HG02588 (cell line): ENCODE measurements around the gene FOXF1.

Experiments
- ATAC-seq: cut with Tn5 transposase; IDR thresholded peaks from one replicate; pipeline ENCODE4 v1.9.1; 2021; ENCODE audit warnings: mild to moderate bottlenecking, moderate library complexity; ENCODE audit not compliant: unreplicated experiment

FOXF1 gene

DNA sequence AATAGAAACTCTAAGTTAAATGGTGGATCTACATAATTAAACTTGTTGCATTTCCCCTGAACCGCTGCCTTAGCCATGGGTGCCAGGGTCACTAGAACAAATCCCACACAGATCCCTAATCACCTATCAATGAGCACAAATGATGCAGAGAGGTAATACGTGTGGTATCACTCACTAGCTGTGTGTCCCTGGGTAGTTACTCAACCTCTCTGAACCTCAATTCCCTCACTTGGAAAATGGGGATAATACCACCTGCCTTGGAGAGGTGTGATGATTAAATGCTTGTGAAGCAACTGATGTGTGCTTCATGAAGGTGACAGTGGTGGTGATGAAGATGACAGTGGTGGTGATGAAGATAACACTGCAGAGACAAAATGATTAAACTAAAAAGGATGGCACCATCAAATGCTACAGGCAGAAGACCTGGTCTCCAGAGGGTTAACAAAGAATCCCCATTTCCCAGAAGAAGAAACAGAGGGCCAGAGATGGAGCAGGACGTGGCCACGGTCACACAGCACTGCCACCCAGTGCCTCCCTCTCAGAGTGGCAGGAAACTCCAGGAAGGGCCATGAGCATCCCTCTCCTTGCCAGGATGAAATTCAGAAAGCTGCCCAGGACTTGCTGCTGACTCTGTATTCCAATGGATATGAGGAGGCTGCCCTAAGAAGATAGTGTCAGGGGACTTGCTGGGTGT lies 17.9 kb upstream of the FOXF1 start:
- no peak for ATAC-seq

DNA sequence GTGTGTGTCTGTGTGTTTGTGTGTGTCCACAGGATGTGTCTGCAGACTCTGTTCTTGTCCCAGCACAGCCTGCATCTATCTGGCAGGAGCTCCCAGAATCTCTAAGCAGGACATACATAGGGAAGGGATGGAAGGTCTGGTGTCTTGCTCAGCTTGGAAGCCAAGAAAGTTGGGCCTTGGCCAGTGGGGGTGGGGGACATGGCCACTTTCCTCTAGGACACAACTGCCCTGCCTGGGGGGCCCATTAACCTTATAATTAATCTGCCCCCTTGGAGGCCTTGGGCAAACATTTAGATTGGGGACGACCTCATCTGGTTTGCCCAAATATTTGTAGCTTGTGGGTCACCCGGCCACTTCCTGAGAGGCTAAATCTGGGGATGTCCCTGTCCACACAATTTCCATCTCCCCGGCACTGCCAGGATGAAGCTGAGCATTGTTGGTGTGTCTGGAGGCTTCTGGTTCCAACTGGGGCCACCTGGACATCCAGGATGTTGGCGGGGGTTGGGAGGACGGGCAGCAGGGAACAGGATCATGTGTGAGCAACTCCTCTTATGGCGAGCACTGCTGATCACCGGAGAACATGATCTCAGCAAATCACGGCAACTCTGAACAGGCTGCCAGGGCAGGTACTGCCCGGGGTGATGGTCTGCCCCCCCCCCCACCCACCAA lies 17.2 kb upstream of the FOXF1 start:
- no peak for ATAC-seq

DNA sequence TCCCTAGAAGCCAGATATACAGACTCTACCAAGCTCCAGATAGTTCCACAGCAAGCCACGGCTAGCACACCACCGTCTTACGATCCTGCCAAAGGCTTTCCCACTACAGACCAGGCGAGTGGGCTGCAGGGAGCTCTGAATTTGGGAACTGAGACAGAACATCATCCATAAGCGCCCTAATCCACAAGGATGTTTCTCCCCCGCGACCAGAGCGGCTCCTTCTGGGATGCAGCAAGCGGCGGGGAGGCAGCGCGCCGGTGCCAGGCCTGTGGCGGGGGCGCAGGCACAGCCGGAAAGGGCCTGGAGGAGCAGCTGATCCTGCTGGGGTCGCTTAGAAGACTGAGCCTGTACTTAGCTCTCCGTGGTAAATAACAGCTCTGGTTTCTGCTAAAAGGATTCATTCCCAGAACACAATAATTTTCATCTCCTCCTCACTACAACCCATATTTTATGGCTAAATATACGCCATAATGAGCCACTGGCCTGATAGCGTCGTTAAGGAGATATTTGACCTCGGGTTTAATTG lies 16.2 kb upstream of the FOXF1 start:
- no peak for ATAC-seq

DNA sequence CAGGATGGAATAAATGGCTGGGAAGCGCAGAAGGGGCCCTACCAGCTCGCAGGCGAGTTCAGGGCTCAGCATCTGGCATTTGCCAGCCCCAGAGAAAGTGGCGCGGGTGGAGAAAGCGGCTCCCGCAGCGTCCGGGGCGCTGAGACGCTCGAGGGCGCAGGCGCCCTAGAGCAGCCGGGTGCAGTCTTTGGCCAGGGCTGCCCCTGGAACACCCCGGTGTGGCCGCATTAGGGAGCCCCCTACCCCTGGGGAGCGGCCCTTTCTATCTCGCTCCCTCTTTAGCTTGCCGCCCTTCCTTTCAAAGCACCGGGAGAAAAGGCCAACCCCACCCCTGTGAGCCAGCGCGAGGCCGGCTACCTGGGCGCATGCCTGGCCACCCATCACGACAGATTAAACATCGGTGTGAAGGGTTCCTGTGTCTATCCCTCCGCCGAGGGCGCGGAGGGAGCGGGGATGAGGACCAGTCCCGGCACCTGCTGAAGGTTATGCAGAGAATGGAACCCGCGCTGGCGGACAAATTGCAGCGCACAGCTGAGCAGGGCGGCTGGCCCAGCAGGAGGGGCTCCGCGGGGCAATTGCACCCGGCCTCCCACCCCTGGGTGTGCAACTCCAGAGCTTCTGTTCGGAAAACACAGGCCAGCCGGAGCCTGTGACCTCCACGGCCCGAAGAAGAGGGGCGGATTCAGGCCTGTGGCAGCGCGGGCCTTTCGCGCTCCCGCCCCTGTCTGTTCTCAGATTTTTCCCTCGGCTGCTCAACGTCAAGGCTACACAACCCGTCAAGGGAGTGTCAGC lies 15.6 kb upstream of the FOXF1 start:
- no peak for ATAC-seq

DNA sequence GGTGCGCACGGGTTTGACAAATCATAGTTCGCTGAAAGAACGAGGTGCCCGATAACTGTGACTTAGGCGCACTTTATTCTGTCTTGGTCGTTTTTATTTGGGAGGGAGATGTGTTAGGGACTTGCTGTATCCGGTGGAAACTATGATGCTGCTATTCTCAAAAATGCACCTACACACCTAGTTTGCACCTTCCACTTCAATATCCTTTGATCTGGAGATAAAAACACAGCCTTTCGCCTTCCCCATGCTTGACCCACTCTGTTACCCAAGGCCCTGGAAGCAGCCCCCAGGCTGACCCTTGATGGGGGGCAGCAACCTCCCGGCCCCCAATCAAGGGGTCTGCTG lies 15.0 kb upstream of the FOXF1 start:
- no peak for ATAC-seq

DNA sequence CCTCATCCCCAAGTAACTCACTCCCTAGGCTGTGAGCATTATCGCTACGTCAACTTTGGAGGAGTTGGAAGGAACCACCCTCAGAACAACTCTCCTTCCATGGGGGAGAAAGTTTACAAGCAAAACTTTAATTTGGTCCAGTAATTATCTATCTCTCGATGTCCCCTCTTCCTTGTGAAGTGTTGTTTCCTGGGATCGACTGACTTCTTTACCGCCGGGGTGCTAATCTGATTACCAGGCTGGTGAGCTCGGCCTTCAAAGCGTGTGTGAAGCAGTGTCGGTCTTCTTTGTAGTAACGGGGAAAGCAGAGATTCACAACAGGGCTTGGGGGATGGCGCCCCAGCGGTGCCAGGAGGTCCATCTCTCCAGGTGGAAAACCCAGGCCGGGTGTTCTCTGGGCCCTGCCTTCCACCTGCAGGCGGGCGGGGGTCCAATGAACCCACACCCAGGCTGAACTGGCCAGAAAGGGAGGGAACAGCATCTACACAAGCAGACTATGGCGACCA lies 14.5 kb upstream of the FOXF1 start:
- ATAC-seq = no peak

DNA sequence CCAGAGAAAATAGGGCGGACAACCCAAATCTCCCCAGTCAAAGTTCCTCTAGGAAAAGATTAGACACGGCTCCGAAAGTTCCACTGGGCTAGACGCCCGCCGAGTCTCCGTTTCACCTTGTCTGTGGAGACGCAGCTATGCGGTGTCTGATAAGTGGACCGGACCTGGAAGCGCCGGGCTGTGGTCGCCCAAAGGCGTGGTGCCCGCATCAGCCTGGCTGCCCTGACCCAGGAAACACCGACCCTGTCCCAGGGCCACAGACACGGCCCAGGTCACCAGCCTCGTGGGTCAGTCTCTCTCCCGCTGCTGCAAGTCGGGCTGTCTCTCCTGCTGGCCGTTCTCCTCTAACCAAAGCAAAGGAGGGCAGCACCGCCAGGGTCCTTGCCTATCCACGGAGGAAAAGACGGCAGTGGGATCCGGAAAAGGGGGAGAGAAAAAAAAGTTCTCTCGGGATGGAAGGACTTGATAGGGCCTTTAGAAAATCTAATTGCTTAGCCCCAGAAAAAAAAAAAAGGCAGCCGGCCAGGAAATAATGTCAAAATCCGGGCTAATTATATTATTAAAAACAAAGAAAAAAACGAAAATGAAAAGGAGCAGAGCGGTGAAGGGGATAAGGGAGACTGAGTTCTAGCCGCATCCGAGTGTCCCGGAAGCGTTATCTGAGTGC lies 13.9 kb upstream of the FOXF1 start:
- no peak for ATAC-seq

DNA sequence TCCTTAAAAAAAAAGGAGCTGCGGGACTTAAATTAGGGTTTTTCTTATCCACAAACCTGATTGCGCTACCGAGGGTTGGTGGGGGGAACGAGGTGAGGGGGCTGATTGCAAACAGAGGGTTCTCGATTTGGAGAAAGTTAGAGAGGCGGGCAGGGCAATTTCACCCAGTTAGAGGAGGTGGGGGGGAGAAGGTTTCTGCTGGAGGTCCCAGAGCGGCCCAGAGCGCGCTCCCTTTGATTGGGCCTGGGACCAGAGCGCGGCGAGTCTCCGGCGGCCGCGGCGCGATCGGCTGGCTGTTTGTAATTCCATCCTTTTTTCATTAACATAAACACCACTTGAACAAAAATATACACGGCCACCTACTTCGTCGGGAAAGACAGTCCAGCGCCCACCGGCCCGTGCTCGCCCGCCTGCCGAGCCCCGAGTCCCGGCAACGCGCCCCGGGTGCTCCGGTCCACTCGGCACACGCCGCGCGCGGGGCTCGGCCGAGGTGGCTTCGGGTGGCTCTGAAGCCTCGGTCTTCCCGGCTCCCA lies 13.3 kb upstream of the FOXF1 start:
- ATAC-seq = no peak

DNA sequence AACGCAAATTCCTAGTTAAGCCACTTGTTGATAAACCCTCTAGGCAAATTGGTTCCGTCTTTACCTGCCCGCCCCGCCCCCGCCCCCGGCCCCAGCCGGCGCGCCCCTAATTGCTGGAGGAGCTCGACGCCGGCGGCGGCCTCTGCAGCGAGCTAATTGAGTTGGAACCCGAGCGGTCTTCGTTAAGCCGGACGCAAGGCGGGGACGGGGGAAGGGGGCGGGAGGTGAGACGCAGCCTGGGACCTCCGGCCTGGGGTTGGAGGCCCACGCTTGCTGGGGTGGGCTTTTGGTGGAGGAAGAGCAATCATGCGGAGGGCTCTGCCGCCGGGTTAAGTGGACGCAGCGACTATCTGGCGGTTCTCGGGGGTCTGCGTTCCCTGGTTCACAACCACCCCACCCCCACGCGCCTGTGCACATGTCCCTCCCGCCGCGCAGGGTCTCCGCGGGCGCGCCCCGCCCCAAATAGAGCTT lies 12.7 kb upstream of the FOXF1 start:
- ATAC-seq = no peak

DNA sequence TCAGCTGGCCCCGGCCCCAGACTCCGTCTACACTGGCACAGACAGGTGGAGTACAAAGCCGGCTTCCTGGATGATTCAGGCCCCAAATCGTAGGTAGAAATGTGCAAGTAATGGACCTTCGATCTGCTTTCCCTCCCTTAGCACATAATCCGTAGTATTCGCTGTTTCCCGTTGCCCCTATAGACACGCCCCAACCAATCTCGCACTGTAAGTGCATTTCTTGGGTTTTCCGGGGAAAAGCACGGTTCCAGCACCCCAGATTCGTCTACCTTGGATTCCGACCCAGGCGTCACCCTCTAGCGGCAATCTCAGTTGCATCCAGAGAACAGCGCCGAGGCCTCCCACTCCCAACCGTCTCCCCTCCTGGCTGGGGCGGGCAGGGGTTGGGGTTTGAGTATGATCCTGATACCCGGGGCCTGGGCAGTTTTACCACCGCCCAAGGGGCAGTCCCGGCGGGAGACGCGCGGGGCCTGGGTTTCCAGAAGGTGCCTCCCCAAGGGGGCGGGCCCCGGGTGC lies 12.1 kb upstream of the FOXF1 start:
- no peak for ATAC-seq

DNA sequence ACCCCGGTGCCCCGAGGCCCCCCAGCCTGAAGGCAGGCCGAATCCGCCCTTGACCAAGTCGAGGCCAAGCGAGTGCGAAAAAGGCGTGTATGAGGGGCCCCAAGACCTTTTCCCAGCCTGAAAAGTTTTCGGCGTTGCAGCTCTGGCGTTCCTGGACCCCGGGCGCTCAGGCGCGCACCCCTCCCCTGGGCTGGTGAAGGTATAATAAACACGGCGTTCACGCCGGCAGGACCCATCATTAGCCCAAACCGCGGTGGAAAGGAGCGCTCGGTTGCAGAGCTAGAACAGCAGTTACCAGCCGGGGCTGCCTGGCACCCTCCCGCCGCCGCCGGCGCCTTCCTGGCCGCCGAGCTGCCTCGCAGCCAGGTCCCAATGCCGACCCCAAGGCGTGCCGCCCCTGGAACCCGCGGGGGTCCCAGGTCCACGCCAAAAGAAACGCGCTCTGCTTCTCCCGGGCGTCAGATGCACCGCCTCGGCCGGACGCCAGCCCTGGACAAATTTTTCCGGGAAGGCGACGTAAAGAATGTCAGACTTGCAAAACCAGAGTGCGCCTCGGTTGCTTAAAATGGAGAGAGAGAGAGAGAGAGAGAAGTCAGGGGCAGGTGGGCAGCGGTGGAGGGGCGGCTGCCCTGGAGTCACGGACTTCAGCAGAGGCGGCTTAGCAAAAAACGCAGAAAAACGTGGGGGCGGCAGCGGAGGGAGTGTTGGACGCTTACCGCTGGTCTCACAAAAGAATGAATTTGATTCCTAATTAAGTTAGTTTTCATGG lies 11.5 kb upstream of the FOXF1 start:
- ATAC-seq = no peak

DNA sequence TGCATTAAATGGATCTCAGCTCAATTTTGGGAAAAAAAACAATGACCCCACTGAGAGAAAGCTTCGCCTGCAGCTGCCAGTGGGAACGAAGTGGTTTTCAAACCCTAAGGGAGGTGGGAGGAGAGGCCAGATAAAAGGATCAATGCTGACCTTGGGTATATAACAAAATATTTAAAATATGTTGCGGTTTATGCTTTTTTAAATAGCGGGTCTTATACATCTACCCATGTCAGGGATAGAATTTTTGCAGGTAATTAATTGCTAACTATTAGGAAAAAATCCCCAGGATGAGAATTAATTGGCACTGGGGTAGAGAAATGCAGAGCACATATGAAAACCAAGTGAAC lies 10.9 kb upstream of the FOXF1 start:
- ATAC-seq = no peak

DNA sequence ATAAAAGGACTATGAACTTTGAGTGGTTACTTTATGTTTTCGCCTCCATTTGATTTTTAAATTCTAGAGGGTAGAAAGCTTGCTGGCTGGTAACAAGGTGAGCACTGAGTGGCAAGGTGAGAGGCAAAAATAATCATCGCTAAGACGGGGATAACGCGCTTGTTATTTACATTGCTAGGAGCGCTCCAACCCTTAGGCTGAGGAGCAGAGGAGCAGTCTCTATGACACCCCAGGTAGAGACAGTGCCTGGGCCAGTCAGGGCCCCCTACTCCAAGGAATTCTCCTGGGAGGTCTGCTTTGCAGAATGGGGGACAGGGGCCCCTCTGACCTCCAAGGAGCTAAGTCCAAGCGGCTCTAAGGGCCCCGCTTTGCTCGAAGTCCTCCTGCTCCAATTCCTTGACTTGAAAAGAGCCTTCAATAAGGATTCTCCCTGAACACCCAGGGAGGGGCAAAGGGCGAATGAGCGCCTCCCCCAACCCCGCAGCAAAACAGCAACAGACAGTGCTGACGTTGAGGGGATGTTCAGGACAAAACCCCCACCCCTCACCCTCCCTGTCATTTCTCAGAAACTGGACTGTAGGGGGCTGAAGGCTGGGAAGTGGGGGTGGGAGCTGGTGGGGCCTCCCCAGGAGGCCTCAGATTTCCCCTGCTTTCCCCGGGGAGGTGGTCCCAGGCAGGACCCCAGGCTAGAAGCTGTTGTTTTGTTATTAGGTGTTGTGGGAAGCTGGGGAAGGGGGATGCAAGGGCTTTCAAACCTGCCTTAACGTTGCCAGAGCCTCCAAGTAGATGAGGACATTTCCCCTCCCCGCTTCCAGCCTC lies 10.2 kb upstream of the FOXF1 start:
- ATAC-seq = no peak

DNA sequence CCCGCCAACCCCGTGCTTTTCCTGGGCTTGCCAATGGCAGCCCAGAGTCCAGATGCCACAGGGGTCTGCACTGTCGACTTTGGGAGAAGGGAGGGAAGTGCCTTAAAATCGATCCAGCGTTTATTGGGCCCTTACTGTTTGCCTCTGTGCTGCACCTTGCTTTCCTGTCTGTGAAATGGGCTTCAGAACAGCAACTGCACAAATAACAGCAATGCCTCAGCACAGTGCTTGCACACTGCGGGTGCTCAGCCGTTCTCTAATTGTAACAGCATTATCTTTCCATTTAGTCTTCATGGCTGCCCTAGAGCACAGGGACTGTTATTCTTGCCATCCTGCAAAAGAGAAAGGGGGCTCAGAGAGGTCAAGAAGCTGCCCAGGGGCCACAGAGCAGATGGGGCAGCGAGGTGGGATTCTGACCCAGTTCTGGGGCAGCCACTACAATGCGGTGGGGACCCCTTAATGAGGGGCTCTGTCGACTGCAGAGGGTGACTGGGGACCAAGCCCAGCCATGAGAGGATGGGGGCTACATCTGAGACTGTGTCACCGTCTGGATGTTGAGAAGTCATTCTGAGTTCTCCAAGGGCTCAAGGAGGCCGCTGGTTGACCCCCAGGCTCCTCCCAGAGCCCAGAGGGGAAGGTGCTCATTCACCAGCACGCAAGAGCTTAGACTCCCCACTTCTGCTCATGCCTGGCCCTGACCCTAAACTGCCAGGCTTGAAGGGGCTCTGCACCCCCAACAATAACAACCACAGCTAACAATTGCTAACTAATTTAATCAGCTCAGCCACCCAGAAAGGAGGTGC lies 9.4 kb upstream of the FOXF1 start:
- ATAC-seq = no peak

DNA sequence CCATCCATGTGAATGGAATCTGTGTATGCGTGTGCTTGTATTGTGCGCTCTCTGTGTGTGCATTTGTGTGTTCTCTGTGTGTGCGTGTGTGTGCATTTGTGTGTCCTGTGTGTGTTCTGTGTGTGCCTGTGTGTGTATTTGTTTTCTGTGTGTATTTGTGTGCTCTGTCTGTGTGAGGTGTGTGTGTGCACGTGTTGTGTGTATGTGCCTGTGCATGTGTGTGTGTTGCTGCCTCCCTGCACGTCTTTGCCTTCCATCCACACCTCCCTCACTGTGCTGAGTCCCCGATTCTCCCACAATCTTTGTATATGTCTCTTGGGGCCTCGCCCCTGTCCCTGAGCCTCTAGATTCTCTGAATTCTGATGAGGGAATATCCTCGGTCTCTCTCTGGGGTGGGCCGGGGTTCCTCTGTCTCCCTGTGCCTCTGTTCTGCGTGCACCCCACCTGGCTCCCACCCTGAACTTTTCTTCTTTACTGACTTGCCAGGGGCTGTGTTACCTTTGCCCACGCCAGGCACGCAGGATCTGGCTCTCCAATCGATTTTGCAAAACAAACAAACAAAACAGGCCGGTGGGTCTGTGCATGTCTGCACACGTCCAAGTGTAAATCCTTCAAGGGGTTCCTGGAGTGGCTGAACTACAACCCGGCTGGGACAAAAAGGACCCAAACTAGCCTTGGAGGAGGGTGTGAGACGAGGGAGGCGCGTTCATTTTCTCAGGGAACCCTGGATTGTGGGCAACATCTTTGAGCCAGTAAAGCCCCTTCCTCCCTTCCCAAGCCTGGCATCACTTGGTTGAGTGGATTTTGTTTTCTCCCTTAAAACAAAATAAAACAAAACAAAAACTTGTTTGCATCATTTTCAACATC lies 8.1 kb upstream of the FOXF1 start:
- no peak for ATAC-seq

DNA sequence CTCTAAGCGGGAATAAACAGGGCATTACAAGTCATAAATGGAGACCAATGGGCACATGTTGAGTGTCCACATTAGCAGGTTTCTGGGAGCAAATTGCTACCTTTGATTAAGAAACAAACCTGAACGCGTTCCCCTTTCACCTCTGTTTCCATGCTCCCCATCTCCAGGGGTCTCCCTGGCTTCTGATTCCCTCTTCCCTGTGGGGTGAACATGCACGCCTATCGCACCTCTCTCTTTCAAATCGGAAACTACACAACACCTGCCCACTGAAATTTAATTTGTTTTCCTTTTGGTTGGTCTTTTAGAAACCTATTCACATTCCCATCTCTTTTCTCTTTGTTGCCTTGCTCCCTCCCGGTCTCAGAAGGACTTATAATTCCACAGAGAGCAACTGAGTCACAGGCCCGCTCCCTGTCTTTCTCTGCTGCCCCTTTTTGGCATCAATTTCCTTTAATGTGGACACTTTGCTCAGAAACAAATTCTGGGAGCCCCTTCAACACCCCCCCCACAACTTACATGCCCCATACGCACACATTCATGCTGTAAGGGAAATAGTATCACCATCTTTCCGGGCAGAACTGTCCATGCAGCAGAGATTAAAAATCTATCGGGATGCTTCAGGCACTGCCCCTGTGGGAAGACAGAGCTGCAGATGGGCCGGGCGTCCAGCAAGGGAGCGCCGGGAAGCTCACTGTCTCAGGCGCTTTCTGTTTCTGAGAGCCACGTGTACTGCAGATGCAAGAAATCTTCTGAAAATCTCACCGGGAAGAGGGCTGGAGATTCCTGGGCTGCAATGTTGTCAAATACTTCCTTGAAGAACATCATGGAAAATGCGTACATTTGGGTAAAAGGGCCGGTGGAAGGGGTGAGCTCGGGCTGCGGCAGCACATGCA lies 7.2 kb upstream of the FOXF1 start:
- no peak for ATAC-seq
